ENCODE measurements around the gene NUFIP2. TPM values are rescaled to one million over a fixed set of nuclear protein-coding genes. Genes with fewer than 3 reads are reported as not detected.
"Not testable (repeated sequence)": the region's sequence is repeated elsewhere in the genome, so short reads cannot be mapped to it uniquely, and the experiment has no call there.

NUFIP2 gene, protein sequence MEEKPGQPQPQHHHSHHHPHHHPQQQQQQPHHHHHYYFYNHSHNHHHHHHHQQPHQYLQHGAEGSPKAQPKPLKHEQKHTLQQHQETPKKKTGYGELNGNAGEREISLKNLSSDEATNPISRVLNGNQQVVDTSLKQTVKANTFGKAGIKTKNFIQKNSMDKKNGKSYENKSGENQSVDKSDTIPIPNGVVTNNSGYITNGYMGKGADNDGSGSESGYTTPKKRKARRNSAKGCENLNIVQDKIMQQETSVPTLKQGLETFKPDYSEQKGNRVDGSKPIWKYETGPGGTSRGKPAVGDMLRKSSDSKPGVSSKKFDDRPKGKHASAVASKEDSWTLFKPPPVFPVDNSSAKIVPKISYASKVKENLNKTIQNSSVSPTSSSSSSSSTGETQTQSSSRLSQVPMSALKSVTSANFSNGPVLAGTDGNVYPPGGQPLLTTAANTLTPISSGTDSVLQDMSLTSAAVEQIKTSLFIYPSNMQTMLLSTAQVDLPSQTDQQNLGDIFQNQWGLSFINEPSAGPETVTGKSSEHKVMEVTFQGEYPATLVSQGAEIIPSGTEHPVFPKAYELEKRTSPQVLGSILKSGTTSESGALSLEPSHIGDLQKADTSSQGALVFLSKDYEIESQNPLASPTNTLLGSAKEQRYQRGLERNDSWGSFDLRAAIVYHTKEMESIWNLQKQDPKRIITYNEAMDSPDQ
- 75.4 and 79.1 TPM in 2 replicates for total RNA-seq

DNA sequence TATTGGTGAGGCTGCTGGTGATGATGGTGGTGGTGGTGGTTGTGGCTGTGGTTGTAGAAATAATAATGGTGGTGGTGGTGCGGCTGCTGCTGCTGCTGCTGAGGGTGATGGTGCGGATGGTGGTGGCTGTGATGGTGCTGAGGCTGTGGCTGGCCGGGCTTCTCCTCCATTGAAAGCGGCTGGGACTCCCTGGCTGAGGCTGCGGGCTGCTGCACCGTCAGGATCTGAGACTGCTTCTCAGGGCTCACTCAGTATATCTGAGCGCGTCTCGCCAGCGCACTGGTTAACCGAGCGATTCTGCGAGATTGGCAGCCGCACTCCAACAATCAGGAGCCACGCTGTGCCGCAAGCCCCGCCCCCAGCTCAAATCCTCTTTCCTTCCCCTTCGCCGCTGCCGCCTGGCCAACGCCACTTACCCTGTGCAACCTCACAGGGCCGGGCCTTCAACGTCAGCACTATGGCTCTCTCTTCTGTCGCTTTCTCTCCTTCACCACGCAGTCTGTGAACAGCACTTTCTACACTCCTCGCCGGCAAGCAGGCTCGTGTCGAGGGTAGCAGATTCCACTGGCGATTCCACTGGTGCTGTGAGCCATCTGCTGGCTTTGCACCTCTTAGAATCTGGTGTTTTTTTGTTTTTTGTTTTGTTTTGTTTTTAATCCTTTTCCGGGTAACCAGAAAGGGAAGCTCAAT lies at the start of gene NUFIP2:
Gene NUFIP2 (minus strand): TSS at position 259 of the 690 bp plus-strand sequence. CDS start 89 bp downstream, at position 170.
- intact Hi-C loops (cut with micrococcal nuclease) = loop anchor here (1.0 to 10.0 kb wide), 11 partner anchors 75 to 959 kb away; partner anchors contain the start of genes IFT20, MYO18A, NSRP1 and RPL23A

DNA sequence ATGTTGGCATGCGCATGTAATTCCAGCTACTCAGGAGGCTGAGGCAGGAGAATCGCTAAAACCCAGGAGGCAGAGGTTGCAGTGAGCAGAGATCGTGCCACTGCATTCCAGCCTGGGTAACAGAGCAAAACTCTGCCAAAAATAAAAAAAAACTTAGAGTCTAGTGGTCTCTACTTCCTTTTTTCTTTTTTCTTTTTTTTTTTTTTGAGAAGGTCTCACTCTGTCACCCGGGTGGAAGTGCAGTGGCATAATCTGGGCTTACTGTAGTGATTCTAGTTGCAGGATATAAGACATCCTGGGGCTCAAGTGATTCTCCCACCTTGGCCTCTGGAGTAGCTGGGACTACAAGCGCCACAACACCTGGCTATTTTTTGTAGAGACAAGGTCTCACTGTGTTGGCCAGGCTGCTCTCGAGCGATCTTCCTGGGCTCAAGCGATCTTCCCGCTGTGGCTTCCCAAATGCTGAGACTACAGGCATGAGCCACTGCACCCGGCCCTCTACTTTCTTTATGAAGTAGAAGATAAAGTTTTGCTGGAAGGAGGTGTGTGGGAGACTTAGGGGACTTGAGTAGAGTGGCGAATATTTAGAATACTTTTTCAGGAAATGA lies 48.3 kb upstream of the NUFIP2 start:
- intact Hi-C loops (cut with micrococcal nuclease) = no loop called here

- intact Hi-C loops (cut with micrococcal nuclease) = no loop called here
These were observed 47.8 kb upstream of the NUFIP2 start for GRCh38 chr17:29341726-29342125.

- intact Hi-C loops (cut with micrococcal nuclease) = not testable (repeated sequence)
These were observed 45.1 kb upstream of the NUFIP2 start for GRCh38 chr17:29339016-29339415.

GRCh38 chr17:29331708-29332085 lies 37.7 kb upstream of the NUFIP2 start:
- intact Hi-C loops (cut with micrococcal nuclease) = no loop called here

DNA sequence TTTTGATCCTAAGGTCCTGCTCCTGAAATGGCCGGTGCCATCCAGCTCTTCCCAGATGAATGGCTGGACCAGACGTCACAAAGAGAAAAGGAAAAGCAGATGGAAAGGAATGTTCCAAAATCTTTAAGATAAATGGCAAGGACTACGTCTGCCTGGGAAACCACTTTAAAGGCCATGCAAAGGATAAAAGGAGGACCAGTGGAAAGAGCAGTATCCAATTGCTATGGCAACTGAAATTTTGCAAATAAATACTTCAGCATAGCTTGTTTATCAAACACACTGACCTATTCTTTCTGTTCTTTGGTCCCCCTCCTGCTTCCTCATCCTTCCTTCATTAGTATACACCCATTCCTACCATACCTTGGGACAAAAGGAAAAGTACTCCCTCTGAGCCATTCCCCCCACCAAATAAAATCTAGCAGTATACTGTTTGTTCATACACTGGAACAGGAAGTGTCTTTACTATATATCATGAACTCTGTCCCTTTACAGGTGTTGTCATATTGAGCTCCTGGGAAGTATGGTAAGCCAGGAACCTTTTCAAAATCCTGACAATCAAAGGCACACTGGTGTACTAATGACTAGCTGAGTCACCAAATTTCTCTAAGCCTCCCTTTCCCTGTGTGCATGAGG lies 37.2 kb upstream of the NUFIP2 start:
- intact Hi-C loops (cut with micrococcal nuclease) = no loop called here

DNA sequence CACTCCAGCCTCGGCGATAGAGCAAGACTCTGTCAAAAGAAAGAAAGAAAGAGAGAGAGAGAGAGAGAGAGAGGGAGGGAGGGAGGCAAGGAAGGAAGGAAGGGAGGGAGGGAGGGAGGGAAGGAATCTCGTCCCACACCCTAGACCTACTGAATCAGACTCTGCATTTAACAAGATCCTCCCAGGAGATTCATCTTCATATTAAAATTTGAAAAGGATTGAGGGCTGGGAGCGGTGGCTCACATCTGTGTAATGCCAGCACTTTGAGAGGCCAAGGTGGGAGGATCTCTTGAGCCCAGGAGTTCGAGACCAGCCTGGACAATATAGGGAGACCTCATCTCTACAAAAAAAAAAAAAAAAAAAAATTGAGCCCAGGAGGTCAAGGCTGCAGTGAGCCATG lies 33.5 kb upstream of the NUFIP2 start:
- intact Hi-C loops (cut with micrococcal nuclease) = no loop called here

- intact Hi-C loops (cut with micrococcal nuclease) = no loop called here
These were observed 32.3 kb upstream of the NUFIP2 start for GRCh38 chr17:29326023-29326813.

DNA sequence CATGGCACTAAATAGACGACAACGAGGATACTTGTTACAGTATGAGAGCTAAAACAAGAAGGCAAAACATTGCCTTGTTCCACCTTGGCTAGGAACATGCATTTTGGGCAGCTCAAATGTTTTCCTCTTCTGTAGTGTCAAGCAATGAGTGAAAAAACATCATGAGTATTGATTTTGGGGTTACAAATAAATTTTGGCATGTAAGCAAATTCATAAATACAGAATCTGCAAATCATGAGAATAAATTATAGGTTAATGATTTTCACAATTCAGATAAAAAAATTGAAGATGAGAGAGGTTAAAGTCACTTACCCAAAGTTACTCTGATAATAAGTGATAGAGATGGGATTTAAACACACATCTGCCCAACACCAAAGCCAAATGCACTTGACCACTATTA lies 28.4 kb upstream of the NUFIP2 start:
- intact Hi-C loops (cut with micrococcal nuclease) = no loop called here

DNA sequence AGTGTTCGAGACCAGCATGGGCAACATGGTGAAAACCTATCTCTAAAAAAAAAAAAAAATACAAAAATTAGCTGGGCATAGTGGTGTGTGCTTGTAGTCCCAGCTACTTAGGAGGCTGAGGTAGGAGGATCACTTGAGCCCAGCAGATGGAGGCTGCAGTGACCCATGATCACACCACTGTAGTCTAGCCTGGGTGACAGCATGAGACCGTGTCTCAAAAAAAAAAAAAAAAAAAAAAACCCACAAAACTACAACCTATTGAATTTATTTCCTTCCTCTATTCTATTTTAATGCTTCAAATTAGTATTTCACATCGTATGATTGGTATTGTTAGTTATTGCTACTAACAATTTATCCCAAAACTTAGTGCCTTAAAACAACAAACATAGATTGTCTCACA lies 9.4 kb upstream of the NUFIP2 start:
- intact Hi-C loops (cut with micrococcal nuclease) = no loop called here

GRCh38 chr17:29299031-29299430 lies 5.1 kb upstream of the NUFIP2 start:
- intact Hi-C loops (cut with micrococcal nuclease) = loop anchor here (10.0 kb wide), 1 partner anchor 964 kb away; the partner anchor contains the start of genes IFT20 and TNFAIP1

- intact Hi-C loops (cut with micrococcal nuclease) = loop anchor here (2.0 to 10.0 kb wide), 2 partner anchors 577 to 961 kb away; partner anchors contain the start of genes IFT20, RPL23A and TNFAIP1
These were observed 1.5 kb upstream of the NUFIP2 start for GRCh38 chr17:29295420-29295819.

DNA sequence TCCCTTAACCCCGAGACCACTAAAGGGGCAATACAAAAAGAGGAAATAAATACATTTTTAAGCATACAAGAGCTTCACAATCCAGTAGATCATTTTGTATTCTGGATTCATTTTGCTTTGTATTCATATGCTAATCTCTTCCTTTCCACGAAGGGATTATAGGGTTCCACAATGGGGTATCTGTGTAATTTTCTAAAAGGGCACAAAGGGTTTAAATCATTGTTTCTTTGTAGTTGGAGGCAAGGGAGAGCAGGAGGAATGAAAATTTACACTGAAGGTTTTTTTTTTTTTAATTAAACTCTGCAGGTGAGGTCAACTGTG lies 592 bp upstream of the NUFIP2 start:
- intact Hi-C loops (cut with micrococcal nuclease) = loop anchor here (1.0 to 10.0 kb wide), 11 partner anchors 75 to 960 kb away; partner anchors contain the start of genes IFT20, MYO18A, NSRP1 and RPL23A

DNA sequence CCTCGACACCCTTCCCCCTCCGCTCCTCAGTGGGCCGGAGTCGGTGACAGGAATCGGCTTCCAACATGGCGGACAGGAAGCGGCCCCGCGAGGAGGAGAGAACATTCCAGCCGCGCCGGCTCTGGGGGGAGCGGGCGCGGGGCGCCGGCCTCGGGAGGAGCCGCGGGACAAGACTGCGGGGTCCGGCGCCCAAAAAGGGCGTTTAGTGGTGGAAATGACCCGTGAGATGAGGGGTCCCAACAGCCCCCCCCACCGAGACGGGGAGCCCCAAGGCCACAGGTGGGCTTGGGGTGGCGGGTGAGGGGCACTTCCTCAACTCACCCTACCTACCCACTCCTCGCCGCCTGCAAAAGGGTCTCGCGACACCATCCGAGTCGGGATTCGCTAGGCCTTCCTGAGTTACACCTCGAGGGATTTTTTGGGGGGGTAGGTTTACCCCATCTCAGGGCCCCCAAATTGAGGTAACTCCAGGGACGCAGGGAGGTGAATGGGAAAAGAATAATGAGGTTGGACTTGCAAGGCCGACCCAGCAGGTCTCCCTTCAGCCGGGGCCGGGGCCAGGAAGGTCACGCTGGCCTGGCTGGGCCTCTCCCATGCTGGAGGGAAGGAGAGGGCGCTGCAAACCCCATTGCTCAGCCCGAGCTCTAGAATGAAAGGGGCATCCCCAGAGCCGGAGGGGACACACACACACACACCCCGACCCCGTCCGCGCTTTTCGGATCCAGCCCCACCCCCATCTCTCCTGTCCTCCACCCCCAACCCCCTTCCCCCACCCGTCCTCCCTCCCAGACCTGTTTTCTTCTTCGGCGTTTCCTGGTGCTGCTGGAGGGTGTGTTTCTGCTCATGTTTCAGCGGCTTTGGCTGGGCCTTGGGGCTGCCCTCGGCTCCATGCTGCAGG lies 707 bp downstream of the NUFIP2 start:
- intact Hi-C loops (cut with micrococcal nuclease) = loop anchor here (10.0 kb wide), 1 partner anchor 958 kb away; the partner anchor contains the start of genes IFT20 and TNFAIP1

DNA sequence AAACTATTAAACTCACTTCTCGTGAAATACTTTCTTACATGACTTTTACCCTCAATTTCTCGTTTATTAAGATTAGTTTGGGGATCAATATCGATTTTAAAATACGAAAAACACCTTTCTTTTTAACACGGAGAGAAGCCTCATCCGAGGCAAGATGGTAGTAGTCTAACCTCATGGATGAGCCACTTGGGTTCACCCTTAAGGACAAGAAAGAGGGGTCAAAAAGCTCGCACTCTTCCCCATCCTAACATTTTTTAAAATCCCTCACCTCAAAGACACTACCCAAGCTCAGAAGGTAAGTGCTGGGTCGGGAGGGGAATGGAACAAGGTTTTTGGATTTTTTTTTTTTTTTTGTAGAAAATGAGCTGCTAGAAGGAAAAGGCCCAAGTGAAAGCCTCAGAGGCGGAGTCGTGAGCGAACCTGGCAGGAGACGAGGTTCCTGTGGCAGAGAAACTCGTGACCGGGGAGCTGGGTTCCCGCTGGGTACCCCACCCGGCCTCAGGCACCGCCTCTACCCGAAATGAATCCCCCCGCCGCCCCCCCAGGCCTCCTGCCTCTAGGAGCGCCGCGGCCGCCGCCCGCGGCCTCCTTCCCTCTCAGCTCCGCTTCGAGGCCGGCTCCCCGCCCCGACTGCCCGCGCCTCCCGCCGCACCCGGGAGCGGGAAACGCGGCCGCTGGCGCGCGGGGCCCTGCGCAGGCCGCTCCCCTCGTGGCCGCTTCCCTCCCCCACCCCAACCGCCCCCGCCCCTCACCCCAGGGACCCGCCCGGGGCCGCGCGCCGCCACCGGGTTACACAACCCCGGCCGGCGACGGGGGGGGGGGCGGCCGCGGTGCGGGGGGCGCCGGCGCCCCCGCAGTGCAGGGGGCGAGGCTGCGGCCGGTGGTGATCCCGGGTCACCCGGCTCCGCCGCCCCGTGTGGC lies 1.6 kb downstream of the NUFIP2 start:
- intact Hi-C loops (cut with micrococcal nuclease) = loop anchor here (10.0 kb wide), 1 partner anchor 958 kb away; the partner anchor contains the start of genes IFT20 and TNFAIP1

GRCh38 chr17:29291163-29291752 lies 2.7 kb downstream of the NUFIP2 start:
- intact Hi-C loops (cut with micrococcal nuclease) = loop anchor here (1.0 to 10.0 kb wide), 5 partner anchors 38 to 956 kb away; partner anchors contain the start of genes IFT20 and TNFAIP1

GRCh38 chr17:29289852-29290251 lies 4.1 kb downstream of the NUFIP2 start:
- intact Hi-C loops (cut with micrococcal nuclease) = loop anchor here (2.0 to 10.0 kb wide), 2 partner anchors 37 to 955 kb away; partner anchors contain the start of genes IFT20 and TNFAIP1
